ENCODE data around the gene TNNI2. TPM values are rescaled to one million over a fixed set of nuclear protein-coding genes. Genes with fewer than 3 reads are reported as not detected.

The TNNI2 gene
- total and polyA plus RNA-seq, 4 donors: 0.22 to 0.28 TPM; not detected in 2

GRCh38 chr11:1829039-1829820 is 9.6 kb upstream of the TNNI2 start:
- peaks cover 9 to 45% (median 20%) of the 10 kb centered on the region in 4 donors for H3K4me1 ChIP-seq (ENCODE audit: control insufficient read depth in 4 of 4, insufficient read depth in 4 of 4, low read length in 3 of 4)
- H3K27me3 ChIP-seq (ENCODE audit: control insufficient read depth in 4 of 4, insufficient read depth in 4 of 4, low read length in 3 of 4): no peaks in the 10 kb centered on the region
- WGBS: 89% methylated on average over 11 of the region's 11 CpGs
- H3K9ac ChIP-seq (ENCODE audit: low read depth in 1 of 2, low read length in 2 of 2): no peak overlapping the region
- H3K4me3 ChIP-seq (ENCODE audit: low read depth in 1 of 3, low read length in 3 of 3): no peak overlapping the region
- H3K36me3 ChIP-seq (ENCODE audit: control insufficient read depth in 4 of 4, insufficient read depth in 3 of 4, low read depth in 1 of 4, low read length in 3 of 4): no peaks in the 10 kb centered on the region
- no peak for DNase-seq (ENCODE audit: low spot score)
- TF ChIP-seq HNF4A (conservative IDR thresholded peaks at IDR 0.05): no peak
- no peak for TF ChIP-seq YY1 (IDR thresholded peaks at IDR 0.05)
- no peak for TF ChIP-seq NR2F2 (IDR thresholded peaks at IDR 0.05)
- no peak for TF ChIP-seq MAX (IDR thresholded peaks at IDR 0.05)
- H3K27ac ChIP-seq (ENCODE audit: low read depth in 1 of 2, low read length in 2 of 2): no peak overlapping the region
- H3K9me3 ChIP-seq (ENCODE audit: control insufficient read depth in 4 of 4, low read length in 3 of 4): no peaks in the 10 kb centered on the region

- no peak for TF ChIP-seq JUND (IDR thresholded peaks at IDR 0.05)
- TF ChIP-seq EGR1 (IDR thresholded peaks at IDR 0.05; ENCODE audit: low read depth in 2 of 2): no peak
- no peaks in the 10 kb centered on the region for H3K36me3 ChIP-seq (ENCODE audit: control insufficient read depth in 4 of 4, insufficient read depth in 3 of 4, low read depth in 1 of 4, low read length in 3 of 4)
- H3K27ac ChIP-seq (ENCODE audit: low read depth in 1 of 2, low read length in 2 of 2): no peak overlapping the region
- 67% methylated on average over 6 of the region's 6 CpGs for WGBS
- no peak overlapping the region for H3K9ac ChIP-seq (ENCODE audit: low read depth in 1 of 2, low read length in 2 of 2)
- no peaks in the 10 kb centered on the region for H3K9me3 ChIP-seq (ENCODE audit: control insufficient read depth in 4 of 4, low read length in 3 of 4)
- H3K4me1 ChIP-seq (ENCODE audit: control insufficient read depth in 4 of 4, insufficient read depth in 4 of 4, low read length in 3 of 4): peaks cover 9 to 40% (median 20%) of the 10 kb centered on the region in 4 donors
- no peaks in the 10 kb centered on the region for H3K27me3 ChIP-seq (ENCODE audit: control insufficient read depth in 4 of 4, insufficient read depth in 4 of 4, low read length in 3 of 4)
- DNase-seq (ENCODE audit: low spot score): no peak
- no peak overlapping the region for H3K4me3 ChIP-seq (ENCODE audit: low read depth in 1 of 3, low read length in 3 of 3)
Measured at GRCh38 chr11:1830004-1830321, 8.8 kb upstream of the TNNI2 start.

- no peak overlapping the region for H3K27ac ChIP-seq (ENCODE audit: low read depth in 1 of 2, low read length in 2 of 2)
- H3K9ac ChIP-seq (ENCODE audit: low read depth in 1 of 2, low read length in 2 of 2): no peak overlapping the region
- WGBS: 42% methylated on average over 33 of the region's 33 CpGs
- H3K9me3 ChIP-seq (ENCODE audit: control insufficient read depth in 4 of 4, low read length in 3 of 4): no peaks in the 10 kb centered on the region
- no peaks in the 10 kb centered on the region for H3K36me3 ChIP-seq (ENCODE audit: control insufficient read depth in 4 of 4, insufficient read depth in 3 of 4, low read depth in 1 of 4, low read length in 3 of 4)
- no peak overlapping the region for H3K4me3 ChIP-seq (ENCODE audit: low read depth in 1 of 3, low read length in 3 of 3)
- no peak for DNase-seq (ENCODE audit: low spot score)
- no peaks in the 10 kb centered on the region for H3K27me3 ChIP-seq (ENCODE audit: control insufficient read depth in 4 of 4, insufficient read depth in 4 of 4, low read length in 3 of 4)
- H3K4me1 ChIP-seq (ENCODE audit: control insufficient read depth in 4 of 4, insufficient read depth in 4 of 4, low read length in 3 of 4): peaks cover 8 to 35% (median 20%) of the 10 kb centered on the region in 4 donors
- TF ChIP-seq YY1 (IDR thresholded peaks at IDR 0.05): peak; percentile 64
- TF ChIP-seq GABPA (IDR thresholded peaks at IDR 0.05 in 1 of 2, conservative IDR thresholded peaks at IDR 0.05 in 1 of 2): no peak
- TF ChIP-seq RAD21 (IDR thresholded peaks at IDR 0.05): peak; percentile 45 to 63
- TF ChIP-seq FOXA2 (IDR thresholded peaks at IDR 0.05): no peak
- peak in 1 of 2 donors; percentile 5 for TF ChIP-seq HNF4A (conservative IDR thresholded peaks at IDR 0.05)
- TF ChIP-seq SP1 (IDR thresholded peaks at IDR 0.05): peak; percentile 55
- peak; percentile 44 to 52 for TF ChIP-seq RXRA (IDR thresholded peaks at IDR 0.05)
Measured at GRCh38 chr11:1830322-1831223, 8.2 kb upstream of the TNNI2 start.
